Measurements from ENCODE around the gene ALDH1B1.
"Not testable (repeated sequence)": the region's sequence is repeated elsewhere in the genome, so short reads cannot be mapped to it uniquely, and the experiment has no call there.

Gene ALDH1B1

DNA sequence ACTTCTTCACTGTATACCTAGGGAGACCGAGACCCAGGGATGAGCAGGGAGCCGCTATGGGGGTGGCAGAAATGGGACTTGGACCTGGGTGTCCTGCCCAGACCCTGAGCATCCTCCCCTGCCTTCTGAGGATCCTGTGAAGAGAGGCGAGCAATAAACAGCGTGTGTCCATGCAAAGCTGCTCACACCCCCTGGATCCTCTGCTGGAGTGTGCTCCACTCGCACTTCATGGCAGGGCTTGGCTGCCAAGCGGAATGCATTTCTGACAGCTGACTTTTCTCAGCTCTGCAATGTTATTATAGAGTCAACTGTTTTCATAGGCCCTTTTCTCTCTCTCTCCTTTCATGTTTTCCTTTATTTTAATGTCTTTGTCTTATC lies 31.0 kb upstream of the ALDH1B1 start:
- DNase-seq (ENCODE audit: low read depth), result no peak

- peak; percentile 69 for DNase-seq (ENCODE audit: low read depth)
Observed at GRCh38 chr9:38362852-38363588, 29.5 kb upstream of the ALDH1B1 start.

GRCh38 chr9:38363589-38363925 lies 28.9 kb upstream of the ALDH1B1 start:
- DNase-seq (ENCODE audit: low read depth), result no peak

GRCh38 chr9:38367898-38368297 lies 24.6 kb upstream of the ALDH1B1 start:
- DNase-seq (ENCODE audit: low read depth), result no peak

DNA sequence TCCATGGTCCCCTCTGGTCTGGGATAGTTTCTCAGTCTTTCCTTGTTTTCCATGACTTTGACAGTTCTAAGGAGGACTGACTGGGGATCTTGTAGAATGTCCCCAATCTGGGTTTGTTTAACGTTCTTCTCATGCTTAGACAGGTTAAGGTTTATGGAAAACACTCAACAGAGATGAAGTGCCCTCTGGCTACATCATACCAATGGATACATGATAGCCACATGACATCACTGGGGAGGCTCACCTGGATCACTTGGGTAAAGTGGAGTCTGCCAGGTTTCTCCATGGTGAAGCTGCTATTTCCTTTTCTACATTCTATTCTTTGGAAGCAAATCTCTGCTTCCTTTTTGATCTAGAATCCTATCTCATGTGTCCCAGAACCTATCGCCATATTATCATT lies 23.8 kb upstream of the ALDH1B1 start:
- no peak for DNase-seq (ENCODE audit: low read depth)

DNA sequence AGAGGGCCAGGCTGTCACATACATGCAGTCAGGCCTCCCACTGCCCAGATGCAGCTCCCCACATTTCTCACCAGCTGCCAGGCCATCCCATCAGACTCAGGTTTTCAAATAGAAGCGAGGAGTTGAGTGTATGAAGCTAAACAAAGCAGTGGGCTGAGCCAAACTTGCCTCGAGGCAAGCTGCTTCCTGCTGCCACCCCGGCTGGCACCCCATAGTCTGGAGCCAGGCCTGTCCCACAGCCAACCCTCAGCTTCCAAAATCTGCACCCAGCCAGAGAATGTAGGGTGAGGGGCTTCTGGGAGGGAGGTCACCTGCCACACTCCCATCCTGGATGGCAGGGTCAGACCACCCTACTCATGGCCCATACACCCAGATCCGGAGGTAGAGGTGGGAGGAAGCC lies 22.3 kb upstream of the ALDH1B1 start:
- DNase-seq (ENCODE audit: low read depth), result no peak

- no peak for DNase-seq (ENCODE audit: low read depth)
Observed at GRCh38 chr9:38371495-38371894, 21.0 kb upstream of the ALDH1B1 start.

- DNase-seq (ENCODE audit: low read depth), result no peak
Observed at GRCh38 chr9:38372762-38373619, 19.5 kb upstream of the ALDH1B1 start.

GRCh38 chr9:38373679-38374078 lies 18.8 kb upstream of the ALDH1B1 start:
- DNase-seq (ENCODE audit: low read depth), result no peak

DNA sequence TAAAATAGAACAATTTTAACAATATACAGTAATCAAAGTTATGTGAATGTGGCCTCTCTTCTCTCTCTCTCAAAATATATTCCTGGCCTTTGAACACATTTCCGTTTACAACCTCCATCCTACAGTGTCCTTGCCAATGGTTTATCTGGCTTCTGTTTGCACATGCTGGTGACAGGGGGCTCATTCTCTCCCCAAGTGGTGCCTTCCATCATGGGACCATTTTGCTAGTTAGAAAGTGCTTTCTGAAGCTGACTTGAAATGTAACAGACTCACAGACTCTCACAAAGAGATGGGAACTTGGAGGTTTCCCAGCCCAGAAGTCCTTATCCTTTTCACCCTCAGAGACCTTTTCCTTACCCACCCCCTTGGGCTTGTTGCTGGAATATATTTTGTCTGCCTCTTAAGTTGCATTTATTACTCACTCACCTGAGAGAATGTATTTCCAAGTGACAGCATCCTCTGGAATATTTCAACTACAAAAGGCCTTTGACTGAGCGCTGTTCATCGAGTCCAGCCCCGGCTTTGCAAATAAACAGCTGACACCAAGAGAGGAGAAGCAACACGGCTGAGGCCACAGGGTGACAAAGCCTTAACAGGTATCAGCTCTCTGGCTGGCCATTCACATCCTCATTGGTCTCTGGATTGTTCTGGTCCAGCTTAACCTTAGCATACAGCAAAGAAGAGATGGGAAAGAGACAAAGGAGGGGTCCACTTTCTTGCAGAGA lies 17.5 kb upstream of the ALDH1B1 start:
- DNase-seq (ENCODE audit: low read depth), result no peak

- no peak for DNase-seq (ENCODE audit: low read depth)
Observed at GRCh38 chr9:38375572-38375963, 16.9 kb upstream of the ALDH1B1 start.

DNA sequence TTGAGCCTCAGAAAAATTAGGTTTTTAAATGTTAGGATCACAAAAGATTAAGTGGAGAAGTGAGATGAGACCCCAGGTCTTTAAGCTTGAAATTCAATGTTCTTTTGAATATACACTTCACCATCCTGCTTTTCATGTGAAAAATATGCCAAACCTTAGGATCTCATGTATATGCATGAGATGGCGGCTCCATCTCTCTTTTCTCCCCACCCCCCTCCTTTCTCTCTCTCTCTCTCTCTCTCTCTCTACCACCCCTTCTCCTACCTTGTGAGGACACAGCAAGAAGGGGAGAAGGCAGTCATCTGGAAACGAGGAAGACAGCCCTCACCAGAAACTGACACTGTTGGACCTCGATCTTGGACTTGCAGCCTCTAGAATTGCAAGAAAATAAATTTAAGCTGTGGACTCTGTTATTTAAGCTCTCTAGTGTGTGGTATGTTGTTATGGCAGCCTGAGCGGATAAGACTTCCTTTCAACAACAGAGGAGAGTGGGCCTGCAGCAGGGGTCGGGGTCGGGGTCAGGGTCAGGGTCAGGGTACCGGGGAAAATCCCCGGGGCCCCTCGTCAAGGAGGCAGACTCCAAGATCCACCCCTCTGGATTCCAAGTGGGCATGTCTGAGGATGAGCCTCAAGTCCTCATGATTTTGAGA lies 16.4 kb upstream of the ALDH1B1 start:
- no peak for DNase-seq (ENCODE audit: low read depth)

GRCh38 chr9:38377336-38378083 lies 15.0 kb upstream of the ALDH1B1 start:
- not testable (repeated sequence) for DNase-seq (ENCODE audit: low read depth)

DNA sequence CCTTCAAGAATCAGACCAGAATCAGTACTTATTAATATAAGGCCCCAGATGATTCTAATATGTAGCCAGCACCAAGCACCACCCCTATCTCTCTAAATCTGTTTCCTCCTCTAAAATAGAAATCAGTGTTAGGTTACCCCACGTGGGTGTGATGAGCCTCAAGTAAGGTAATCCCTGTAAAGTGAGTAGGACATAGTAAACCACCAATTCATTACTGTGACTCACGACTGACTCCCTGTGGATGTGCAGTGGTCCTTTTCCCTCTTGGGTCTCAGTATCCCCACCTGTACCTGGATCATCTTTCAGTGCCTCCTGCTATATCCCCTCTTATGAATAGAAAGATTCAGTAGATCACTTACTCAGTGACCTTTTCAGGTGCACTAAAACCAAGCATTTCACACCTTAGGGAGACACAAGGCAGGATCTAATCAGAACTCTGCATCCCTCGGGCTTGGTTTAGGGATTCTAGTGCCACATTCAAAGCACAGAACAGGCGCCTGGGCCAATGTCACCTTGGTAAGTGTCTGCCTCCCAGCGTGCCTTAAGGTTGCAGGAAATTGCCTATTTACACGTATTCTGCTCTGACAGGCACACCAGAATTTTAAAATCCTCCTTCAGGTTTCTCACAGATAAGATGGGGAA lies 12.2 kb upstream of the ALDH1B1 start:
- DNase-seq (ENCODE audit: low read depth), result no peak

GRCh38 chr9:38380872-38381534 lies 11.5 kb upstream of the ALDH1B1 start:
- DNase-seq (ENCODE audit: low read depth), result no peak

DNA sequence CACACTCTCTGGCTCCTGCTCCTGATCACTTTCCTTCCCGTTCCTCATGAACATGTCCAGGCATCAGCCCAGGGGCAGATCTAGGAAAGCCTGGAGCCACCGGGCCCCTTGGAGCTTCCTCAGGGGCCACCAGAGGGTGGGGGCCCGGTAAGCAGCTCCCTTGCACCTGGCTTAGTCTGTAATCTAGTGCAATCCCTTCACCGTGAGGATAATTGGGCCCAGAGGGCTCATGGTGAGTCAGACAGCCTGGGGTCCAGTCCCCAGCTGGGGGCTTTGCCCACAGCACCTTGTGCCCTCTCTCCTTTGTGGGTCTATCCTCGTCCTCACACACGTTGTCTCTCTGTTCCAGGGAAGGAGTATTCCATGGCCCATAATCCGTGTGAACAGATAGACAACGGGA lies 10.4 kb upstream of the ALDH1B1 start:
- DNase-seq (ENCODE audit: low read depth), result no peak

- no peak for DNase-seq (ENCODE audit: low read depth)
Observed at GRCh38 chr9:38384990-38385848, 7.3 kb upstream of the ALDH1B1 start.

DNA sequence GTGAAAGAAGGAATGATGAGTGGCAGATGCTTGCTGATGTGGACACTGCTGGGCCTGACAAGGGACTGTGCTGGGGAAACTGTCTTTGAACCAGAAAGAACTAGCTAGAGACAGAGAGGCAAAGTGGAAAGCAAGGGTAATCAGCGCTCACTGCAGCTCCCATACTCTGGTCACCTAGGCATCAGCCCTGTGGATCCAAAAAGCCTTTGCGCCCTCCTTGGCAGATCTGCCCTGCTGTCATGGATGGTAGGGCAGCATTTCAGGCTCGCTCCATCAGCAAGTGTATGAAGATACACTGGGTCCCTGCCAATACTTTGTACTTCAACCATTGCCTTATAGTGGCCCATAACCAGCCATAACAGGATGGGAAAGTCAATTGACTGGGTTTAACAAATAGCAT lies 6.6 kb upstream of the ALDH1B1 start:
- no peak for DNase-seq (ENCODE audit: low read depth)

DNA sequence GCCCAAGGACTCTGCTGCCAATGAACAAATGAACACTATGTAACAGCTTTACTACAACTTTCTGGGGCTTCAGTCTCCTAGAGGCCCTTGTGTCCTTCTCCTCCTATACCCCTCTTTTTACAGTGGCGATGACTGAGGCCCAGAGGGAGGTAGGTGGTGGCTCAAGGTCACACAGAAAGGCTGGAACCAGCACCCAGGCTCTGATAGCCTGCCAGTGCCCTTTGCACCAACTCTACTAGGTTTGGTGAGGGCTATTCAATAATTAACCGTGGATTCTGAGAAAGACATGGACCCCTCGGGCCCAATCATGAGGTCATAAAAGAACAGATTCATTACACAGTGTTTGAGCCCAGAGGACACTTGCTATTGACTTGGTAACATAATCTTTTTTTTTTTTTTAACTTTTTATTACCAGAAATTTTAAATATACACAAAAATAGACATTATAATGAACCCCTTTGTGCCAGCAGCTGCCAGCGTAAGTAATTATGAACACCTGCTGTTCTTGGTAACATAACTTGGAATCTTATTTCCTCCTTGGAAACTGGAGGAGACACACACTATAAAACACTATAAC lies 6.1 kb upstream of the ALDH1B1 start:
- no peak for DNase-seq (ENCODE audit: low read depth)
